ENCODE data around the gene AOAH.

DNA sequence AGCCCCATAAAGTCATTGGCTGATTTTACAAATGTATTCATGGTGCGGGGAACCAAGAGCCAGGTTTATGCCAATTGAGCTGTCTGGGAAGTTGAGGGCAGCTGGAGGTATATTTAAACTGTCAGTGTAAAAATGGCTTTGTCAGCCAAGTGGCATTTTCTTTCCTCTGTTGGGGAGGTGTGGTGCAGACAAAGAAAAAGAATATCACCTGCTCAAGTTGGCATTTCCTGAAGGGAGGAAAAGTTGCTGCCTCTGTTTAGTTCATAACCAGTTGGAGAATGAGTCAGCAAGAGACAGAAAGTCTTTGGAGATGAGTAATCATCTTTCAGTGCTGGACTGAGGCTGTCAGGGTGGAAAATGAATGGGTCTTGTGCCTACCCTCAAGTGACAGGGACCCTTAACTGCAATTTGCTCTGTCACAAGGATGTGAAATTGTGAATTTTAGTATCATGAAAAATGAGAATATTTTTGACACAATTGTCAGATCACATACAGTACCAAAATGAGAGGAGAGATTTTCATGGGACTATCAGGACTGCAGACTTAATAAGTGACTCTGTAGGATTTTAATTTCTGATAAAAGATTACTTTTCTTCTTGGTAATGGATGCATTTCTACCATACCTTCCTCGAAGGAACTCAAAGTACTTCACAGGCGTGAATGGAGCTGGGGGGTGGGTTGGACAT is 197.3 kb downstream of the AOAH start:
- no peak for TF ChIP-seq EZH2 (IDR thresholded peaks at IDR 0.05)
- TF ChIP-seq, protein P1, sequence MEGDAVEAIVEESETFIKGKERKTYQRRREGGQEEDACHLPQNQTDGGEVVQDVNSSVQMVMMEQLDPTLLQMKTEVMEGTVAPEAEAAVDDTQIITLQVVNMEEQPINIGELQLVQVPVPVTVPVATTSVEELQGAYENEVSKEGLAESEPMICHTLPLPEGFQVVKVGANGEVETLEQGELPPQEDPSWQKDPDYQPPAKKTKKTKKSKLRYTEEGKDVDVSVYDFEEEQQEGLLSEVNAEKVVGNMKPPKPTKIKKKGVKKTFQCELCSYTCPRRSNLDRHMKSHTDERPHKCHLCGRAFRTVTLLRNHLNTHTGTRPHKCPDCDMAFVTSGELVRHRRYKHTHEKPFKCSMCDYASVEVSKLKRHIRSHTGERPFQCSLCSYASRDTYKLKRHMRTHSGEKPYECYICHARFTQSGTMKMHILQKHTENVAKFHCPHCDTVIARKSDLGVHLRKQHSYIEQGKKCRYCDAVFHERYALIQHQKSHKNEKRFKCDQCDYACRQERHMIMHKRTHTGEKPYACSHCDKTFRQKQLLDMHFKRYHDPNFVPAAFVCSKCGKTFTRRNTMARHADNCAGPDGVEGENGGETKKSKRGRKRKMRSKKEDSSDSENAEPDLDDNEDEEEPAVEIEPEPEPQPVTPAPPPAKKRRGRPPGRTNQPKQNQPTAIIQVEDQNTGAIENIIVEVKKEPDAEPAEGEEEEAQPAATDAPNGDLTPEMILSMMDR (IDR thresholded peaks at IDR 0.05), result no peak
- no peak for TF ChIP-seq EZH2phosphoT487 (IDR thresholded peaks at IDR 0.05)

Measured in neural progenitor cell (in vitro differentiated cells).